HG02588 (cell line): ENCODE results near the gene APOBEC3G.

Experiments used
- ATAC-seq: cut with Tn5 transposase; IDR thresholded peaks from one replicate; pipeline ENCODE4 v1.9.1; 2021; ENCODE audit warnings: mild to moderate bottlenecking, moderate library complexity; ENCODE audit not compliant: unreplicated experiment

Gene APOBEC3G

GRCh38 chr22:39090426-39091064 is 13.5 kb downstream of the APOBEC3G start:
- no peak for ATAC-seq

- ATAC-seq, result no peak
Observed at GRCh38 chr22:39091126-39092081, 14.3 kb downstream of the APOBEC3G start.

- ATAC-seq, result no peak
Observed at GRCh38 chr22:39092111-39092862, 15.2 kb downstream of the APOBEC3G start.

- no peak for ATAC-seq
Observed at GRCh38 chr22:39094717-39095389, 17.8 kb downstream of the APOBEC3G start.

GRCh38 chr22:39095971-39096370 is 18.9 kb downstream of the APOBEC3G start:
- ATAC-seq, result no peak

- no peak for ATAC-seq
Observed at GRCh38 chr22:39097098-39098020, 20.3 kb downstream of the APOBEC3G start, which contains the start of gene APOBEC3H. Gene APOBEC3H, plus strand, starts transcription at chr22:39097244. Its CDS starts 3,035 bp downstream, at chr22:39100279.

- ATAC-seq, result no peak
Observed at GRCh38 chr22:39098026-39098425, 21.0 kb downstream of the APOBEC3G start.

GRCh38 chr22:39098576-39098975 is 21.5 kb downstream of the APOBEC3G start:
- ATAC-seq, result no peak

GRCh38 chr22:39101226-39101625 is 24.2 kb downstream of the APOBEC3G start:
- ATAC-seq, result no peak

- no peak for ATAC-seq
Observed at GRCh38 chr22:39103431-39103830, 26.4 kb downstream of the APOBEC3G start.

GRCh38 chr22:39106326-39106725 is 29.3 kb downstream of the APOBEC3G start:
- no peak for ATAC-seq

GRCh38 chr22:39108487-39108886 is 31.4 kb downstream of the APOBEC3G start:
- no peak for ATAC-seq

- no peak for ATAC-seq
Observed at GRCh38 chr22:39109361-39109760, 32.3 kb downstream of the APOBEC3G start.

- no peak for ATAC-seq
Observed at GRCh38 chr22:39110631-39111561, 33.8 kb downstream of the APOBEC3G start.

GRCh38 chr22:39114112-39114511 is 37.0 kb downstream of the APOBEC3G start:
- no peak for ATAC-seq

GRCh38 chr22:39115570-39115969 is 38.5 kb downstream of the APOBEC3G start:
- ATAC-seq, result no peak

- no peak for ATAC-seq
Observed at GRCh38 chr22:39115977-39116621, 39.0 kb downstream of the APOBEC3G start.

GRCh38 chr22:39117585-39118191 is 40.6 kb downstream of the APOBEC3G start:
- ATAC-seq, result no peak
